Liver (tissue), 9 donors: ENCODE measurements around the gene PSMB3. TPM values are rescaled to one million over a fixed set of nuclear protein-coding genes. Genes with fewer than 3 reads are reported as not detected.

Experiments used
- DNase-seq: peaks from one replicate; pipeline ENCODE4 v3.0.0-alpha.2; 2017; ENCODE audit warnings: low spot score
- H3K27ac ChIP-seq, 2 donors: one replicate each; pipeline ENCODE4 v1.7.0; 2013; ENCODE audit warnings: inconsistent platforms in 2 of 2, low read length in 2 of 2, control low read depth in 1 of 2, low read depth in 1 of 2, mild to moderate bottlenecking in 1 of 2
- H3K27me3 ChIP-seq, 4 donors: one replicate each; pipeline versions ENCODE4 v1.6.1 to v1.7.0; 2013; ENCODE audit warnings: low read length in 3 of 4, inconsistent platforms in 1 of 4, mild to moderate bottlenecking in 1 of 4, moderate library complexity in 1 of 4; ENCODE audit not compliant: control insufficient read depth in 4 of 4, insufficient read depth in 4 of 4
- H3K36me3 ChIP-seq, 4 donors: one replicate each; pipeline versions ENCODE4 v1.6.1 to v1.7.0; 2013; ENCODE audit warnings: low read length in 3 of 4, mild to moderate bottlenecking in 3 of 4, low read depth in 1 of 4, moderate library complexity in 1 of 4; ENCODE audit not compliant: control insufficient read depth in 4 of 4, insufficient read depth in 3 of 4
- H3K4me1 ChIP-seq, 4 donors: one replicate each; pipeline versions ENCODE4 v1.6.1 to v1.7.0; 2013; ENCODE audit warnings: low read length in 3 of 4, mild to moderate bottlenecking in 3 of 4, moderate library complexity in 1 of 4; ENCODE audit not compliant: control insufficient read depth in 4 of 4, insufficient read depth in 4 of 4
- H3K4me3 ChIP-seq, 3 donors: one replicate each; pipeline versions ENCODE4 v1.6.1 to v1.7.0; 2013; ENCODE audit warnings: low read length in 3 of 3, control low read depth in 1 of 3, low read depth in 1 of 3, mild to moderate bottlenecking in 1 of 3
- H3K9ac ChIP-seq, 2 donors: one replicate each; pipeline ENCODE4 v1.7.0; 2013; ENCODE audit warnings: low read length in 2 of 2, mild to moderate bottlenecking in 2 of 2, moderate library complexity in 2 of 2, control low read depth in 1 of 2, low read depth in 1 of 2
- H3K9me3 ChIP-seq, 4 donors: one replicate each; pipeline versions ENCODE4 v1.6.1 to v1.7.0; 2013; ENCODE audit warnings: low read length in 3 of 4; ENCODE audit not compliant: control insufficient read depth in 4 of 4
- EGR1 ChIP-seq, 2 donors: IDR thresholded peaks; 2 replicates each; pipeline ENCODE4 v1.6.1; 2016 to 2018; ENCODE audit warnings: antibody characterized with exemption in 2 of 2, low read depth in 2 of 2
- FOXA1 ChIP-seq: IDR thresholded peaks from 2 replicates; pipeline ENCODE4 v1.6.1; 2016; ENCODE audit warnings: antibody characterized with exemption
- FOXA2 ChIP-seq: IDR thresholded peaks from 2 replicates; pipeline ENCODE4 v1.6.1; 2016; ENCODE audit warnings: antibody characterized with exemption
- GABPA ChIP-seq, 2 donors: IDR thresholded peaks in 1 of 2; conservative IDR thresholded peaks in 1 of 2; 2 replicates each; pipeline ENCODE4 v1.6.1; 2016; ENCODE audit warnings: antibody characterized with exemption in 2 of 2, mild to moderate bottlenecking in 1 of 2, moderate library complexity in 1 of 2
- HNF4A ChIP-seq, 2 donors: conservative IDR thresholded peaks; 2 replicates each; pipeline ENCODE4 v1.6.1; 2016; ENCODE audit warnings: antibody characterized with exemption in 2 of 2, mild to moderate bottlenecking in 2 of 2
- HNF4G ChIP-seq: IDR thresholded peaks from 2 replicates; pipeline ENCODE4 v1.6.1; 2016; ENCODE audit warnings: antibody characterized with exemption
- JUND ChIP-seq, 2 donors: IDR thresholded peaks; 2 replicates each; pipeline ENCODE4 v1.6.1; 2016; ENCODE audit warnings: antibody characterized with exemption in 2 of 2
- MAX ChIP-seq: IDR thresholded peaks from 2 replicates; pipeline ENCODE4 v1.6.1; 2016; ENCODE audit warnings: antibody characterized with exemption
- NR2F2 ChIP-seq: IDR thresholded peaks from 2 replicates; pipeline ENCODE4 v1.6.1; 2016; ENCODE audit warnings: antibody characterized with exemption
- RAD21 ChIP-seq, 2 donors: IDR thresholded peaks; 2 replicates each; pipeline ENCODE4 v1.6.1; 2016; ENCODE audit warnings: antibody characterized with exemption in 2 of 2, mild to moderate bottlenecking in 2 of 2
- REST ChIP-seq: IDR thresholded peaks from 2 replicates; pipeline ENCODE4 v1.6.1; 2016; ENCODE audit warnings: antibody characterized with exemption, mild to moderate bottlenecking
- RXRA ChIP-seq, 2 donors: IDR thresholded peaks; 2 replicates each; pipeline ENCODE4 v1.6.1; 2017 to 2018; ENCODE audit warnings: antibody characterized with exemption in 2 of 2, mild to moderate bottlenecking in 1 of 2
- SP1 ChIP-seq: IDR thresholded peaks from 2 replicates; pipeline ENCODE4 v1.6.1; 2018; ENCODE audit warnings: antibody characterized with exemption, mild to moderate bottlenecking
- TAF1 ChIP-seq: conservative IDR thresholded peaks from 2 replicates; pipeline ENCODE4 v1.6.1; 2016; ENCODE audit warnings: antibody characterized with exemption, mild to moderate bottlenecking
- YY1 ChIP-seq: IDR thresholded peaks from 2 replicates; pipeline ENCODE4 v1.6.1; 2016; ENCODE audit warnings: antibody characterized with exemption, mild to moderate bottlenecking
- ZBTB33 ChIP-seq: IDR thresholded peaks from 2 replicates; pipeline ENCODE4 v1.6.1; 2016; ENCODE audit warnings: antibody characterized with exemption
- WGBS: extraction: QIAGEN DNeasy Blood & Tissue Kit; methylation state at CpG from one replicate; pipeline ENCODE4 v1.1.7; 2013; 5-methylcytosine and 5-hydroxymethylcytosine counted together
- polyA plus RNA-seq, 2 donors: library from polyadenylated mRNA; stranded (reverse) in 1 of 2; unstranded in 1 of 2; fragments of 200-250 nt in 1 of 2; fragments of >200 nt in 1 of 2; fragmentation: Nextera tagmentation in 1 of 2; extraction: Ambion mirVana in 1 of 2; gene quantifications; one replicate each; pipeline versions ENCODE4 v1.2.1 to v1.2.3, GENCODE V29; 2013 to 2015
- total RNA-seq, 2 donors: library from RNA; depleted of rRNA; stranded (reverse); fragments of >200 nt; gene quantifications; one replicate each; pipeline ENCODE4 v1.2.3, GENCODE V29; 2014
- donor health status: healthy.
- donor health status: healthy.
- donor health status: healthy.
- donor health status: healthy.
- donor health status: healthy.

Gene PSMB3
- total and polyA plus RNA-seq, 4 donors, result 121 to 279 (median 169) TPM

GRCh38 chr17:38717139-38717745, 35.3 kb upstream of the PSMB3 start:
- Histone ChIP-seq H3K27me3 (no peaks in the 10 kb centered on the region), H3K9me3 (no peaks in the 10 kb centered on the region), H3K4me1 (peaks cover 0 to 4% (median 0%) of the 10 kb centered on the region in 4 donors), H3K27ac (no peak overlapping the region), H3K36me3 (peaks cover 8 to 48% (median 15%) of the 10 kb centered on the region in 4 donors), H3K4me3 (no peak overlapping the region), H3K9ac (no peak overlapping the region)
- DNase-seq, result no peak
- 84% methylated on average over 12 of the region's 12 CpGs for WGBS
- TF ChIP-seq REST, result no peak

GRCh38 chr17:38719289-38719942, 33.1 kb upstream of the PSMB3 start:
- WGBS, result 94% methylated on average over 29 of the region's 29 CpGs
- Histone ChIP-seq H3K36me3 (peaks cover 8 to 32% (median 8%) of the 10 kb centered on the region in 4 donors), H3K27ac (no peak overlapping the region), H3K27me3 (no peaks in the 10 kb centered on the region), H3K9me3 (no peaks in the 10 kb centered on the region), H3K4me1 (peaks cover 0 to 4% (median 0%) of the 10 kb centered on the region in 4 donors), H3K4me3 (no peak overlapping the region), H3K9ac (no peak overlapping the region)
- no peak for DNase-seq
- TF ChIP-seq SP1 (no peak), TAF1 (no peak), REST (no peak), HNF4G (no peak), GABPA (IDR thresholded peaks at IDR 0.05 in 1 of 2, conservative IDR thresholded peaks at IDR 0.05 in 1 of 2) (no peak), RXRA (IDR thresholded peaks at IDR 0.05) (no peak), MAX (no peak), NR2F2 (no peak), YY1 (no peak), HNF4A (conservative IDR thresholded peaks at IDR 0.05) (no peak), JUND (IDR thresholded peaks at IDR 0.05) (no peak), ZBTB33 (no peak), EGR1 (IDR thresholded peaks at IDR 0.05; ENCODE audit: low read depth in 2 of 2) (no peak), FOXA2 (no peak), FOXA1 (no peak), RAD21 (IDR thresholded peaks at IDR 0.05) (no peak)
